Measurements from ENCODE around the gene CEPT1. TPM values are rescaled to one million over a fixed set of nuclear protein-coding genes. Genes with fewer than 3 reads are reported as not detected.

CEPT1 gene
- total and polyA plus RNA-seq, 2 of the 8 experiments (the other 6 are each of a cell fraction or from before 2014, with no cell fraction given): 18.5 to 28.6 TPM

GRCh38 chr1:111141245-111142220 lies 1.5 kb downstream of the CEPT1 start:
- Histone ChIP-seq H3K9me3 (ENCODE audit: insufficient read depth in 2 of 2, low read depth in 1 of 2, low read length in 1 of 2) (no peaks in the 10 kb centered on the region), H3K4me1 (replicated peaks in 1 of 4; ENCODE audit: control insufficient read depth in 3 of 4, insufficient read depth in 4 of 4, low read length in 3 of 4) (peaks cover 0 to 8% (median 0%) of the 10 kb centered on the region in 4 experiments; a peak in 3 of 7 replicates), H2AFZ (ENCODE audit: low read length) (no peak overlapping the region), H4K5ac (ENCODE audit: insufficient read length, low read depth, low read length) (no peak overlapping the region), H3K36me3 (ENCODE audit: control insufficient read depth in 2 of 4, insufficient read depth in 4 of 4, low read length in 3 of 4) (peaks cover 0 to 12% (median 1%) of the 10 kb centered on the region in 4 experiments; a peak in 3 of 8 replicates), H4K20me1 (replicated peaks in 1 of 2; ENCODE audit: control insufficient read depth in 1 of 2, insufficient read depth in 2 of 2, low read length in 2 of 2) (peaks cover 0 to 3% of the 10 kb centered on the region in 2 experiments), H3K23ac (ENCODE audit: insufficient read length) (no peak overlapping the region), H2AK5ac (ENCODE audit: low read depth, low read length) (no peak overlapping the region), H2BK5ac (ENCODE audit: low read depth, low read length) (no peak overlapping the region), H3K4ac (replicated peaks; ENCODE audit: insufficient read length, low read depth, low read length) (no peak overlapping the region), H2BK12ac (ENCODE audit: low read depth, low read length) (no peak overlapping the region), H3K79me1 (ENCODE audit: low read depth, low read length) (0 out of 2 replicates have a peak, but pooled peaks cover 3% of the 10 kb centered on the region), H2BK20ac (ENCODE audit: low read length) (no peak overlapping the region), H3K27ac (ENCODE audit: low read depth, low read length) (no peak overlapping the region), H3K4me3 (ENCODE audit: extremely low read depth in 1 of 4, insufficient read depth in 2 of 4, low read depth in 3 of 4, low read length in 4 of 4) (peak overlapping the region in 3 of 4 experiments; percentile 52 to 83 (median 82); a peak in 6 of 8 replicates), H3K14ac (ENCODE audit: insufficient read length) (no peak overlapping the region), H4K8ac (ENCODE audit: extremely low read depth, insufficient read depth, low read length) (no peak overlapping the region), H3K18ac (ENCODE audit: extremely low read depth, low read length) (no peak overlapping the region), H3K79me2 (ENCODE audit: control insufficient read depth in 1 of 2, insufficient read depth in 2 of 2, low read length in 2 of 2) (peaks cover 10 to 68% of the 10 kb centered on the region in 2 experiments), H3K9ac (replicated peaks in 1 of 4; ENCODE audit: extremely low read depth in 1 of 4, low read depth in 3 of 4, low read length in 3 of 4) (no peak overlapping the region; a peak in 1 of 7 replicates), H3K27me3 (replicated peaks in 1 of 4; ENCODE audit: control insufficient read depth in 3 of 4, extremely low read depth in 1 of 4, insufficient read depth in 3 of 4, low read length in 3 of 4) (no peaks in the 10 kb centered on the region), H3K4me2 (ENCODE audit: insufficient read depth in 1 of 2, low read depth in 2 of 2, low read length in 2 of 2) (peak overlapping the region; percentile 57 to 71; a peak in 3 of 4 replicates), H2BK120ac (replicated peaks; ENCODE audit: low read depth, low read length) (no peak overlapping the region), H3K56ac (replicated peaks; ENCODE audit: insufficient read length, low read depth, low read length) (no peak overlapping the region), H2BK15ac (ENCODE audit: low read length) (no peak overlapping the region), H4K91ac (replicated peaks; ENCODE audit: insufficient read length, low read length) (no peak overlapping the region), H3K23me2 (ENCODE audit: low read depth, low read length) (no peaks in the 10 kb centered on the region; the same call in 1 of the 2 replicates)
- ChIA-PET CTCF (ENCODE audit: partially characterized antibody) (interaction anchor here (0.9 kb wide), 1 partner anchor 10 kb away, joined by 3 read pairs; no protein-coding TSS in a partner anchor), POLR2A (ENCODE audit: partially characterized antibody) (interaction anchor here (0.8 kb wide), 1 partner anchor 50 kb away, joined by 3 read pairs; no protein-coding TSS in a partner anchor)
- FAIRE-seq (no peak), DNase-seq (ENCODE audit: low read depth in 1 of 2, low spot score in 2 of 2) (no peak)
- no peak for TF ChIP-seq MAFK (IDR thresholded peaks at IDR 0.05; ENCODE audit: low read depth, low read length)
- TF ChIP-seq SIX5 (IDR thresholded peaks at IDR 0.05; ENCODE audit: low read depth, low read length): no peak
- no peak for TF ChIP-seq ZNF274 (IDR thresholded peaks at IDR 0.05; ENCODE audit: borderline replicate concordance, extremely low read depth, low read length)
- TF ChIP-seq TAF1 (IDR thresholded peaks at IDR 0.05; ENCODE audit: low read depth, low read length): no peak
- TF ChIP-seq EZH2 (IDR thresholded peaks at IDR 0.05; ENCODE audit: low read depth, low read length, severe bottlenecking): no peak
- no peak for TF ChIP-seq RFX5 (IDR thresholded peaks at IDR 0.05; ENCODE audit: borderline replicate concordance, low read depth, low read length)
- TF ChIP-seq CHD2 (IDR thresholded peaks at IDR 0.05; ENCODE audit: low read length): no peak
- no peak for TF ChIP-seq CBX5 (IDR thresholded peaks at IDR 0.05; ENCODE audit: low read depth, low read length)
- no peak for TF ChIP-seq SRF (IDR thresholded peaks at IDR 0.05; ENCODE audit: low read depth, low read length)
- TF ChIP-seq RNF2 (IDR thresholded peaks at IDR 0.05; ENCODE audit: borderline replicate concordance, low read depth, low read length, missing control alignments, poor library complexity, severe bottlenecking): no peak
- TF ChIP-seq NRF1 (IDR thresholded peaks at IDR 0.05; ENCODE audit: low read depth, low read length): no peak
- WGBS, 2 experiments (ENCODE audit: extremely low coverage in 1 of 2, insufficient coverage in 1 of 2, insufficient read length in 1 of 2, insufficient replicate concordance in 2 of 2, low coverage in 1 of 2, low lambda C conversion rate in 2 of 2, missing lambda C conversion rate in 1 of 2): 67% methylated on average over 5 of the region's 5 CpGs; no CpG with 5 or more reads in 1 of the 2 experiments
